Endothelial cell of umbilical vein (primary cell): Measurements from ENCODE around the gene EML1. TPM values are rescaled to one million over a fixed set of nuclear protein-coding genes. Genes with fewer than 3 reads are reported as not detected.

ENCODE experiments used
- BruUV-seq: library from RNA; stranded (reverse); fragments of 400-500 nt; replicated peaks from 2 replicates; lab custom pipeline; 2021; lab: Mats Ljungman, UMichigan
- CTCF ChIA-PET: fragments of 300-600, 350-600 bp; sonication (Branson Sonifier 250); formaldehyde crosslinking; loops from one replicate; lab custom pipeline; 2021; ENCODE audit warnings: antibody characterized with exemption, inconsistent platforms; lab: Charles Lee
- POLR2A ChIA-PET: fragments of 300-600, 350-600 bp; sonication (Branson Sonifier 250); formaldehyde crosslinking; loops from one replicate; lab custom pipeline; 2021; ENCODE audit warnings: antibody characterized with exemption, inconsistent platforms; lab: Charles Lee
- DNase-seq: peaks from one replicate; pipeline ENCODE4 v3.0.0-alpha.2; 2011; ENCODE audit warnings: low read depth, low spot score
- FAIRE-seq: peaks from 2 replicates; lab custom pipeline; 2011; peaks lifted over from hg19 to GRCh38; lab: Jason Lieb, UNC
- H2AFZ ChIP-seq: 2 replicates; pipeline ENCODE4 v1.6.0; 2012; ENCODE audit warnings: low read depth, low read length, control low read depth, inconsistent platforms
- H3K27ac ChIP-seq: 2 replicates; pipeline ENCODE4 v1.5.1; 2011; ENCODE audit warnings: low read depth, mild to moderate bottlenecking, control low read depth, low read length, moderate library complexity; ENCODE audit not compliant: insufficient read depth
- H3K27me3 ChIP-seq, 2 experiments: 2 replicates each; pipeline versions ENCODE4 v1.6.0 to v1.6.1; 2011; ENCODE audit warnings: low read length in 2 of 2, mixed read lengths in 1 of 2; ENCODE audit not compliant: control insufficient read depth in 2 of 2, insufficient read depth in 2 of 2
- H3K36me3 ChIP-seq, 2 experiments: 2 replicates in 1 of 2; 3 replicates in 1 of 2; pipeline ENCODE4 v1.5.1; 2011; ENCODE audit warnings: low read length in 2 of 2, mild to moderate bottlenecking in 1 of 2, moderate library complexity in 1 of 2; ENCODE audit not compliant: control insufficient read depth in 2 of 2, insufficient read depth in 2 of 2; ENCODE audit errors: extremely low read depth in 1 of 2
- H3K4me1 ChIP-seq: 3 replicates; pipeline ENCODE4 v1.5.1; 2011; ENCODE audit warnings: mild to moderate bottlenecking, low read length; ENCODE audit not compliant: control insufficient read depth, insufficient read depth; ENCODE audit errors: extremely low read depth
- H3K4me2 ChIP-seq: 2 replicates; pipeline ENCODE4 v1.6.1; 2011; ENCODE audit warnings: low read length, control low read depth, mixed read lengths; ENCODE audit not compliant: insufficient read depth
- H3K4me3 ChIP-seq, 3 experiments: fragments of 200-600 bp in 1 of 3; sonication (generic), shearing (Covaris generic) in 1 of 3; replicated peaks in 1 of 3; 2 replicates each; pipeline ENCODE4 v1.5.1; 2011 to 2016; ENCODE audit warnings: control low read depth in 3 of 3, low read length in 3 of 3, mild to moderate bottlenecking in 2 of 3, inconsistent platforms in 1 of 3, low read depth in 1 of 3, moderate library complexity in 1 of 3; ENCODE audit not compliant: insufficient read depth in 1 of 3
- H3K79me2 ChIP-seq: 2 replicates; pipeline ENCODE4 v1.6.0; 2012; ENCODE audit warnings: low read length, inconsistent platforms; ENCODE audit not compliant: control insufficient read depth, insufficient read depth
- H3K9ac ChIP-seq: replicated peaks from 2 replicates; pipeline ENCODE3; 2011; ENCODE audit warnings: low read length, control low read depth; ENCODE audit not compliant: insufficient read depth; ENCODE audit errors: extremely low read depth
- H3K9me1 ChIP-seq: replicated peaks from 3 replicates; pipeline ENCODE4 v1.6.0; 2011; ENCODE audit warnings: mild to moderate bottlenecking, low read length; ENCODE audit not compliant: control insufficient read depth, insufficient read depth; ENCODE audit errors: extremely low read depth
- H3K9me3 ChIP-seq: replicated peaks from 2 replicates; pipeline ENCODE4 v1.5.1; 2012; ENCODE audit warnings: low read length, inconsistent platforms; ENCODE audit not compliant: control insufficient read depth, insufficient read depth
- H4K20me1 ChIP-seq: replicated peaks from 2 replicates; pipeline ENCODE3; 2011; ENCODE audit warnings: mild to moderate bottlenecking, low read length; ENCODE audit not compliant: control insufficient read depth, insufficient read depth; ENCODE audit errors: extremely low read depth
- EZH2 ChIP-seq: IDR thresholded peaks from 2 replicates; pipeline ENCODE4 v1.6.1; 2012; ENCODE audit warnings: borderline replicate concordance, low read depth, mild to moderate bottlenecking, moderate library complexity, low read length, inconsistent platforms; ENCODE audit not compliant: severe bottlenecking
- FOS ChIP-seq: IDR thresholded peaks from 2 replicates; pipeline ENCODE4 v1.6.1; 2011; ENCODE audit warnings: mild to moderate bottlenecking, low read length, moderate library complexity, borderline replicate concordance; ENCODE audit not compliant: insufficient read depth
- GATA2 ChIP-seq: IDR thresholded peaks from 2 replicates; pipeline ENCODE4 v1.7.0; 2011; ENCODE audit warnings: low read depth, mild to moderate bottlenecking, moderate library complexity, mixed read lengths, low read length; ENCODE audit not compliant: insufficient read length, insufficient read depth
- JUN ChIP-seq: IDR thresholded peaks from 2 replicates; pipeline ENCODE4 v1.6.1; 2011; ENCODE audit warnings: borderline replicate concordance, low read depth; ENCODE audit not compliant: insufficient read length, insufficient read depth
- MYC ChIP-seq: IDR thresholded peaks from one replicate; pipeline ENCODE4 v1.6.1; 2011; ENCODE audit warnings: mild to moderate bottlenecking, low read depth, low read length
- POLR2A ChIP-seq: IDR thresholded peaks from 2 replicates; pipeline ENCODE4 v1.6.1; 2012; ENCODE audit warnings: low read depth, mild to moderate bottlenecking, control low read depth, low read length
- POLR2AphosphoS5 ChIP-seq: IDR thresholded peaks from 2 replicates; pipeline ENCODE4 v1.6.1; 2012; ENCODE audit warnings: low read depth, mild to moderate bottlenecking, control low read depth, low read length, moderate library complexity; ENCODE audit not compliant: insufficient read depth
- dilution Hi-C: fragments of 300-500 bp; cut with MboI; formaldehyde crosslinking; loops from one replicate; pipeline ENCODE4 v1.15.0; 2019; ENCODE audit warnings: low sequenced_read_pairs; ENCODE audit not compliant: extremely low pct_ligation_motif_present
- intact Hi-C: fragments of 100-400 bp; cut with micrococcal nuclease; formaldehyde crosslinking; loops from one replicate; pipeline ENCODE4 v1.10.0; 2022
- polyA plus RNA-seq, 4 experiments: library from polyadenylated mRNA; depleted of rRNA in 3 of 4; stranded (reverse) in 3 of 4; unstranded in 1 of 4; fragments of >200 nt; gene quantifications; 2 replicates each; pipeline versions ENCODE4 v1.2.1 to v1.2.3, GENCODE V29; 2011 to 2012; ENCODE audit warnings: missing spikeins in 1 of 4
- total RNA-seq: library from RNA; stranded (reverse); gene quantifications from 2 replicates; pipeline ENCODE4 v1.2.3, GENCODE V29; 2021
- TF ChIP-seq, protein P1 (sequence below), 2 donors: IDR thresholded peaks; 1 replicate in 1 of 2; 2 replicates in 1 of 2; pipeline ENCODE4 v1.5.1; 2011; ENCODE audit warnings: low read length in 2 of 2, mild to moderate bottlenecking in 2 of 2, moderate library complexity in 2 of 2, control low read depth in 1 of 2, inconsistent platforms in 1 of 2, low read depth in 1 of 2; ENCODE audit not compliant: insufficient read depth in 1 of 2; ENCODE audit errors: extremely low read depth in 1 of 2
- TF ChIP-seq, protein P2 (sequence below): IDR thresholded peaks from 2 replicates; pipeline ENCODE4 v1.6.1; 2011; ENCODE audit not compliant: insufficient read depth, insufficient read length

EML1 gene
- total and polyA plus RNA-seq, 2 donors (not counting 3 experiments of a cell fraction or from before 2014, with no cell fraction given) = 22.9 to 33.0 TPM

GRCh38 chr14:99758872-99759545, 34.2 kb upstream of the EML1 start:
- intact Hi-C loops = loop anchor here (1.0 to 10.0 kb wide), 4 partner anchors 7 to 626 kb away; no protein-coding TSS in a partner anchor
- FAIRE-seq = no peak
- no peaks in the 10 kb centered on the region for H3K9me3 ChIP-seq
- H3K4me1 ChIP-seq = peaks cover 54% of the 10 kb centered on the region
- no peak overlapping the region for H3K4me2 ChIP-seq
- H3K4me3 ChIP-seq = no peak overlapping the region
- BruUV-seq = no TSS peak
- H3K27me3 ChIP-seq = no peaks in the 10 kb centered on the region
- H3K9ac ChIP-seq = no peak overlapping the region
- POLR2A ChIA-PET = no interaction called here
- dilution Hi-C loops = no loop called here
- TF ChIP-seq EZH2 (no peak), JUN (no peak), POLR2AphosphoS5 (no peak), FOS (no peak), POLR2A (no peak), MYC (no peak), GATA2 (no peak)
- TF ChIP-seq, protein P1, sequence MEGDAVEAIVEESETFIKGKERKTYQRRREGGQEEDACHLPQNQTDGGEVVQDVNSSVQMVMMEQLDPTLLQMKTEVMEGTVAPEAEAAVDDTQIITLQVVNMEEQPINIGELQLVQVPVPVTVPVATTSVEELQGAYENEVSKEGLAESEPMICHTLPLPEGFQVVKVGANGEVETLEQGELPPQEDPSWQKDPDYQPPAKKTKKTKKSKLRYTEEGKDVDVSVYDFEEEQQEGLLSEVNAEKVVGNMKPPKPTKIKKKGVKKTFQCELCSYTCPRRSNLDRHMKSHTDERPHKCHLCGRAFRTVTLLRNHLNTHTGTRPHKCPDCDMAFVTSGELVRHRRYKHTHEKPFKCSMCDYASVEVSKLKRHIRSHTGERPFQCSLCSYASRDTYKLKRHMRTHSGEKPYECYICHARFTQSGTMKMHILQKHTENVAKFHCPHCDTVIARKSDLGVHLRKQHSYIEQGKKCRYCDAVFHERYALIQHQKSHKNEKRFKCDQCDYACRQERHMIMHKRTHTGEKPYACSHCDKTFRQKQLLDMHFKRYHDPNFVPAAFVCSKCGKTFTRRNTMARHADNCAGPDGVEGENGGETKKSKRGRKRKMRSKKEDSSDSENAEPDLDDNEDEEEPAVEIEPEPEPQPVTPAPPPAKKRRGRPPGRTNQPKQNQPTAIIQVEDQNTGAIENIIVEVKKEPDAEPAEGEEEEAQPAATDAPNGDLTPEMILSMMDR (IDR thresholded peaks at IDR 0.05; ENCODE audit: extremely low read depth in 1 of 2, insufficient read depth in 1 of 2, low read depth in 1 of 2, low read length in 2 of 2) = no peak
- TF ChIP-seq, protein P2, sequence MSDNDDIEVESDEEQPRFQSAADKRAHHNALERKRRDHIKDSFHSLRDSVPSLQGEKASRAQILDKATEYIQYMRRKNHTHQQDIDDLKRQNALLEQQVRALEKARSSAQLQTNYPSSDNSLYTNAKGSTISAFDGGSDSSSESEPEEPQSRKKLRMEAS = no peak
- no peaks in the 10 kb centered on the region for H4K20me1 ChIP-seq
- H3K9me1 ChIP-seq = no peaks in the 10 kb centered on the region
- H3K36me3 ChIP-seq = no peaks in the 10 kb centered on the region
- no peaks in the 10 kb centered on the region for H3K79me2 ChIP-seq
- H2AFZ ChIP-seq = no peak overlapping the region
- H3K27ac ChIP-seq = peak overlapping the region; percentile 83
- CTCF ChIA-PET = interaction anchor here (0.6 to 4.1 kb wide), 11 partner anchors 8 to 125 kb away, joined by 3 to 25 read pairs (median 7); partner anchors contain the start of gene EML1
- DNase-seq = no peak
